Measurements from ENCODE around the gene NT5C2.
"Not testable (repeated sequence)": the region's sequence is repeated elsewhere in the genome, so short reads cannot be mapped to it uniquely, and the experiment has no call there.

DNA sequence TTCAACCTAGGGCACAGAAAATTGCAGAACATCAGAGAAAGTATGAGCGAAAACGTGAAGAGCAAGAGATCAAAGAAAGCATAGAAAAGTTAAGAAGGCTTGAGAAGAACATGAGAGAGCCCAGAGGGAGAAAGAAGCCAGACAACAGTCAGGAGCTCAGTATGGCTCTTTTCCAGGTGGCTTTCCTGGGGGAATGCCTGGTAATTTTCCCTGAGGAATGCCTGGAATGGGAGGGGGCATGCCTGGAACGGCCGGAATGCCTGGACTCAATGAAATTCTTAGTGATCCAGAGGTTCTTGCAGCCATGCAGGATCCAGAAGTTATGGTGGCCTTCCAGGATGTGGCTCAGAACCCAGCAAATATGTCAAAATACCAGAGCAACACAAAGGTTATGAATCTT, 23.3 kb upstream of the NT5C2 start:
- TF ChIP-seq CTCF (IDR thresholded peaks at IDR 0.05; ENCODE audit: low read depth, low read length, poor library complexity, severe bottlenecking); EZH2phosphoT487 (IDR thresholded peaks at IDR 0.05; ENCODE audit: borderline replicate concordance, low read length): not testable (repeated sequence)
